ENCODE measurements around the gene MAD1L1. TPM values are rescaled to one million over a fixed set of nuclear protein-coding genes. Genes with fewer than 3 reads are reported as not detected.
A peak's percentile ranks its signal among the peaks of the same experiment; 100 is the strongest.

The MAD1L1 gene
- total and polyA plus RNA-seq, 11 donors, result 11.1 to 29.7 (median 20.9) TPM

- no peak overlapping the region for H3K4me3 ChIP-seq
- peaks cover 0 to 1% (median 0%) of the 10 kb centered on the region in 12 donors for H3K9me3 ChIP-seq
- peaks cover 0 to 34% (median 11%) of the 10 kb centered on the region in 12 donors for H3K4me1 ChIP-seq
- TF ChIP-seq CTCF (IDR thresholded peaks at IDR 0.05) (no peak), POLR2A (IDR thresholded peaks at IDR 0.05) (no peak)
- no peak overlapping the region for H3K27ac ChIP-seq
- DNase-seq (peak in 2 of 5 donors; percentile 10 to 38), ATAC-seq (no peak)
- no peaks in the 10 kb centered on the region for H3K36me3 ChIP-seq
- 92 to 95% (median 94%) methylated on average over 20 of the region's 20 CpGs for WGBS, 4 donors
- intact Hi-C loops (cut with DNase I), result no loop called here
- H3K27me3 ChIP-seq, result no peaks in the 10 kb centered on the region
These were observed 198.2 kb downstream of the MAD1L1 start for GRCh38 chr7:2034291-2035201.

- H3K36me3 ChIP-seq, result no peaks in the 10 kb centered on the region
- no peak overlapping the region for H3K27ac ChIP-seq
- no peak overlapping the region for H3K4me3 ChIP-seq
- intact Hi-C loops (cut with DNase I), result no loop called here
- TF ChIP-seq CTCF (IDR thresholded peaks at IDR 0.05), result no peak
- no peak for TF ChIP-seq POLR2A (IDR thresholded peaks at IDR 0.05)
- H3K9me3 ChIP-seq, result peaks cover 0 to 10% (median 3%) of the 10 kb centered on the region in 12 donors
- no peak for ATAC-seq
- H3K4me1 ChIP-seq, result peaks cover 0 to 33% (median 11%) of the 10 kb centered on the region in 12 donors
- 95 to 98% (median 95%) methylated on average over 13 of the region's 13 CpGs for WGBS, 4 donors
- H3K27me3 ChIP-seq, result no peaks in the 10 kb centered on the region
- peak in 2 of 5 donors; percentile 10 to 20 for DNase-seq
These were observed 199.1 kb downstream of the MAD1L1 start for GRCh38 chr7:2033586-2034135.

GRCh38 chr7:2032876-2033407 lies 199.8 kb downstream of the MAD1L1 start:
- DNase-seq (peak in 2 of 5 donors; percentile 9 to 44), ATAC-seq (peak in 1 of 4 donors; percentile 20)
- H3K4me3 ChIP-seq, result no peak overlapping the region
- no peaks in the 10 kb centered on the region for H3K27me3 ChIP-seq
- intact Hi-C loops (cut with DNase I), result no loop called here
- H3K9me3 ChIP-seq, result peaks cover 0 to 17% (median 6%) of the 10 kb centered on the region in 12 donors
- H3K27ac ChIP-seq, result no peak overlapping the region
- no peaks in the 10 kb centered on the region for H3K36me3 ChIP-seq
- TF ChIP-seq POLR2A (IDR thresholded peaks at IDR 0.05) (no peak), CTCF (IDR thresholded peaks at IDR 0.05) (no peak)
- peaks cover 0 to 26% (median 8%) of the 10 kb centered on the region in 12 donors for H3K4me1 ChIP-seq
- 94 to 100% (median 97%) methylated on average over 18 to 19 of the region's 19 CpGs for WGBS, 4 donors
